Lower lobe of right lung (tissue), 2 donors: ENCODE results near the gene CRTAP. TPM values are rescaled to one million over a fixed set of nuclear protein-coding genes. Genes with fewer than 3 reads are reported as not detected.
A peak's percentile ranks its signal among the peaks of the same experiment; 100 is the strongest.
"Not testable (repeated sequence)": the region's sequence is repeated elsewhere in the genome, so short reads cannot be mapped to it uniquely, and the experiment has no call there.

ENCODE experiments used
- ATAC-seq, 2 donors: fragments of 200-7000 bp; cut with Tn5 transposase; one replicate each; pipeline ENCODE4 v1.9.1; 2020 to 2022; ENCODE audit warnings: mild to moderate bottlenecking in 2 of 2, moderate library complexity in 2 of 2
- DNase-seq: peaks from one replicate; pipeline ENCODE4 v3.0.0-alpha.2; 2020
- H3K27ac ChIP-seq: fragments of 200-600 bp; one replicate; pipeline ENCODE4 v1.8.0; 2022
- H3K27me3 ChIP-seq: fragments of 200-600 bp; one replicate; pipeline ENCODE4 v1.8.0; 2022; ENCODE audit warnings: low read depth
- H3K36me3 ChIP-seq: fragments of 200-600 bp; one replicate; pipeline ENCODE4 v1.8.0; 2022; ENCODE audit warnings: mild to moderate bottlenecking
- H3K4me1 ChIP-seq: fragments of 200-600 bp; one replicate; pipeline ENCODE4 v1.8.0; 2022
- H3K4me3 ChIP-seq: fragments of 200-600 bp; one replicate; pipeline ENCODE4 v1.8.0; 2022; ENCODE audit warnings: mild to moderate bottlenecking
- H3K9me3 ChIP-seq: fragments of 200-600 bp; one replicate; pipeline ENCODE4 v1.8.0; 2022
- CTCF ChIP-seq: fragments of 200-600 bp; IDR thresholded peaks from one replicate; pipeline ENCODE4 v1.8.0; 2022; ENCODE audit warnings: antibody characterized with exemption, mild to moderate bottlenecking
- intact Hi-C: fragments of 100-400 bp; cut with DNase I; formaldehyde crosslinking; loops from one replicate; pipeline ENCODE4 v1.11.0; 2022
- long read RNA-seq: library from polyadenylated mRNA; unstranded; transcript quantifications from one replicate; pipeline ENCODE4 v2.0.0, GENCODE V29; 2021
- total RNA-seq: library from RNA; stranded (reverse); fragmentation: NEBNext Ultra II Directional; extraction: Animal tissue kit (Norgen Biotek cat#: 25700); gene quantifications from one replicate; pipeline ENCODE4 v1.2.1, GENCODE V29; 2021
- donor health status: DM: no; HTN: yes; CAD: no; lungs with severe emphysema.

Gene CRTAP
- 213 TPM for total RNA-seq
- long read RNA-seq, full-length matches to known transcripts: 265 of 331 reads
- long read RNA-seq, partial matches to known transcripts: 39 of 331 reads
- long read RNA-seq, other reads (novel, unspliced or antisense): 27 of 331 reads

- peak; percentile 7 for TF ChIP-seq CTCF
- H3K9me3 ChIP-seq: no peaks in the 10 kb centered on the region
- H3K36me3 ChIP-seq: peaks cover 11% of the 10 kb centered on the region
- DNase-seq (peak; percentile 98), ATAC-seq (peak; percentile 97 to 98)
- H3K4me1 ChIP-seq: peaks cover 32% of the 10 kb centered on the region
- intact Hi-C loops: no loop called here
- H3K4me3 ChIP-seq: peak within 1 kb of the TSS; percentile 85
- H3K27me3 ChIP-seq: no peaks in the 10 kb centered on the region
- H3K27ac ChIP-seq: peak within 1 kb of the TSS; percentile 99
Observed at GRCh38 chr3:33113772-33114621, at the start of gene CRTAP. Gene CRTAP (plus strand): TSS chr3:33114014. CDS start chr3:33114078, 64 bp downstream.

GRCh38 chr3:33064929-33065328 is 48.9 kb upstream of the CRTAP start:
- no peaks in the 10 kb centered on the region for H3K9me3 ChIP-seq
- DNase-seq: no peak
- no peak for ATAC-seq
- no peaks in the 10 kb centered on the region for H3K27me3 ChIP-seq
- TF ChIP-seq CTCF: peak; percentile 22
- H3K36me3 ChIP-seq: peaks cover 84% of the 10 kb centered on the region
- intact Hi-C loops: no loop called here
- H3K4me1 ChIP-seq: no peaks in the 10 kb centered on the region
- no peak overlapping the region for H3K27ac ChIP-seq
- H3K4me3 ChIP-seq: no peak overlapping the region

GRCh38 chr3:33067484-33067883 is 46.3 kb upstream of the CRTAP start:
- Histone ChIP-seq H3K9me3 (no peaks in the 10 kb centered on the region), H3K36me3 (peaks cover 82% of the 10 kb centered on the region), H3K27ac (no peak overlapping the region), H3K4me1 (no peaks in the 10 kb centered on the region), H3K27me3 (no peaks in the 10 kb centered on the region), H3K4me3 (no peak overlapping the region)
- intact Hi-C loops: no loop called here
- ATAC-seq (no peak), DNase-seq (no peak)
- no peak for TF ChIP-seq CTCF

- intact Hi-C loops: not testable (repeated sequence)
- peaks cover 62% of the 10 kb centered on the region for H3K36me3 ChIP-seq
Observed at GRCh38 chr3:33069862-33070261, 44.0 kb upstream of the CRTAP start.

GRCh38 chr3:33071181-33071580 is 42.6 kb upstream of the CRTAP start:
- Histone ChIP-seq H3K9me3 (no peaks in the 10 kb centered on the region), H3K4me3 (no peak overlapping the region), H3K4me1 (no peaks in the 10 kb centered on the region), H3K36me3 (peaks cover 49% of the 10 kb centered on the region), H3K27ac (no peak overlapping the region), H3K27me3 (no peaks in the 10 kb centered on the region)
- ATAC-seq (no peak), DNase-seq (no peak)
- intact Hi-C loops: no loop called here
- TF ChIP-seq CTCF: no peak

More at GRCh38 chr3:33069862-33070261, 44.0 kb upstream of the CRTAP start:
- DNase-seq, H3K27ac ChIP-seq, H3K27me3 ChIP-seq, ATAC-seq, H3K4me3 ChIP-seq, H3K4me1 ChIP-seq, H3K9me3 ChIP-seq: not testable (repeated sequence)

- Histone ChIP-seq H3K27me3 (no peaks in the 10 kb centered on the region), H3K27ac (no peak overlapping the region), H3K36me3 (peaks cover 49% of the 10 kb centered on the region), H3K9me3 (no peaks in the 10 kb centered on the region), H3K4me3 (no peak overlapping the region), H3K4me1 (no peaks in the 10 kb centered on the region)
- DNase-seq (no peak), ATAC-seq (no peak)
- intact Hi-C loops: no loop called here
- TF ChIP-seq CTCF: no peak
Observed at GRCh38 chr3:33071946-33072345, 41.9 kb upstream of the CRTAP start.
